Measurements from ENCODE around the gene FBXO28. TPM values are rescaled to one million over a fixed set of nuclear protein-coding genes. Genes with fewer than 3 reads are reported as not detected.

FBXO28 gene
- total RNA-seq, 4 donors from 2014 or later = 40.2 to 65.7 (median 45.7) TPM

GRCh38 chr1:224178894-224179293, 65.0 kb downstream of the FBXO28 start:
- Histone ChIP-seq H3K36me3 (no peaks in the 10 kb centered on the region), H3K27ac (peak overlapping the region; percentile 98), H3K4me3 (no peak overlapping the region), H3K27me3 (no peaks in the 10 kb centered on the region), H3K9me3 (no peaks in the 10 kb centered on the region), H3K4me1 (peaks cover 29% of the 10 kb centered on the region)
- TF ChIP-seq EP300 (IDR thresholded peaks at IDR 0.05) (no peak), POLR2AphosphoS5 (IDR thresholded peaks at IDR 0.05) (no peak), CTCF (IDR thresholded peaks at IDR 0.05) (no peak), POLR2A (IDR thresholded peaks at IDR 0.05) (no peak)
- peak in 1 of 2 donors; percentile 15 for DNase-seq (ENCODE audit: low spot score in 2 of 2)
- 66% methylated on average over 5 of the region's 5 CpGs for WGBS

GRCh38 chr1:224180783-224181452, 67.0 kb downstream of the FBXO28 start:
- DNase-seq (ENCODE audit: low spot score in 2 of 2) = peak in 1 of 2 donors; percentile 58
- H3K36me3 ChIP-seq = no peaks in the 10 kb centered on the region
- no peak overlapping the region for H3K4me3 ChIP-seq
- H3K9me3 ChIP-seq = no peaks in the 10 kb centered on the region
- no peak for TF ChIP-seq POLR2AphosphoS5 (IDR thresholded peaks at IDR 0.05)
- no peak for TF ChIP-seq POLR2A (IDR thresholded peaks at IDR 0.05)
- TF ChIP-seq EP300 (IDR thresholded peaks at IDR 0.05) = no peak
- no peak for TF ChIP-seq CTCF (IDR thresholded peaks at IDR 0.05)
- H3K4me1 ChIP-seq = peaks cover 36% of the 10 kb centered on the region
- H3K27ac ChIP-seq = peak overlapping the region; percentile 98
- H3K27me3 ChIP-seq = no peaks in the 10 kb centered on the region
- WGBS = 66% methylated on average over 11 of the region's 11 CpGs

- TF ChIP-seq CTCF (IDR thresholded peaks at IDR 0.05) (no peak), EP300 (IDR thresholded peaks at IDR 0.05) (no peak), POLR2A (IDR thresholded peaks at IDR 0.05) (no peak), POLR2AphosphoS5 (IDR thresholded peaks at IDR 0.05) (no peak)
- Histone ChIP-seq H3K27me3 (no peaks in the 10 kb centered on the region), H3K36me3 (no peaks in the 10 kb centered on the region), H3K27ac (peak overlapping the region; percentile 98), H3K9me3 (no peaks in the 10 kb centered on the region), H3K4me1 (peaks cover 38% of the 10 kb centered on the region), H3K4me3 (no peak overlapping the region)
- peak in 1 of 2 donors; percentile 10 for DNase-seq (ENCODE audit: low spot score in 2 of 2)
- 70% methylated on average over 4 of the region's 4 CpGs for WGBS
These were observed 67.5 kb downstream of the FBXO28 start for GRCh38 chr1:224181453-224181810.

- no peaks in the 10 kb centered on the region for H3K27me3 ChIP-seq
- WGBS = 35% methylated on average over 22 of the region's 22 CpGs
- DNase-seq (ENCODE audit: low spot score in 2 of 2) = peak in 1 of 2 donors; percentile 62
- TF ChIP-seq CTCF (IDR thresholded peaks at IDR 0.05) (no peak), EP300 (IDR thresholded peaks at IDR 0.05) (no peak), POLR2A (IDR thresholded peaks at IDR 0.05) (no peak), POLR2AphosphoS5 (IDR thresholded peaks at IDR 0.05) (no peak)
- peak overlapping the region; percentile 98 for H3K27ac ChIP-seq
- no peaks in the 10 kb centered on the region for H3K9me3 ChIP-seq
- peaks cover 45% of the 10 kb centered on the region for H3K4me1 ChIP-seq
- H3K36me3 ChIP-seq = no peaks in the 10 kb centered on the region
- peak overlapping the region; percentile 99 for H3K4me3 ChIP-seq
These were observed 68.3 kb downstream of the FBXO28 start for GRCh38 chr1:224182057-224182865.
